ENCODE data around the gene FOXN4.
"Not testable (repeated sequence)": the region's sequence is repeated elsewhere in the genome, so short reads cannot be mapped to it uniquely, and the experiment has no call there.

FOXN4 gene, protein sequence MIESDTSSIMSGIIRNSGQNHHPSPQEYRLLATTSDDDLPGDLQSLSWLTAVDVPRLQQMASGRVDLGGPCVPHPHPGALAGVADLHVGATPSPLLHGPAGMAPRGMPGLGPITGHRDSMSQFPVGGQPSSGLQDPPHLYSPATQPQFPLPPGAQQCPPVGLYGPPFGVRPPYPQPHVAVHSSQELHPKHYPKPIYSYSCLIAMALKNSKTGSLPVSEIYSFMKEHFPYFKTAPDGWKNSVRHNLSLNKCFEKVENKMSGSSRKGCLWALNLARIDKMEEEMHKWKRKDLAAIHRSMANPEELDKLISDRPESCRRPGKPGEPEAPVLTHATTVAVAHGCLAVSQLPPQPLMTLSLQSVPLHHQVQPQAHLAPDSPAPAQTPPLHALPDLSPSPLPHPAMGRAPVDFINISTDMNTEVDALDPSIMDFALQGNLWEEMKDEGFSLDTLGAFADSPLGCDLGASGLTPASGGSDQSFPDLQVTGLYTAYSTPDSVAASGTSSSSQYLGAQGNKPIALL

DNA sequence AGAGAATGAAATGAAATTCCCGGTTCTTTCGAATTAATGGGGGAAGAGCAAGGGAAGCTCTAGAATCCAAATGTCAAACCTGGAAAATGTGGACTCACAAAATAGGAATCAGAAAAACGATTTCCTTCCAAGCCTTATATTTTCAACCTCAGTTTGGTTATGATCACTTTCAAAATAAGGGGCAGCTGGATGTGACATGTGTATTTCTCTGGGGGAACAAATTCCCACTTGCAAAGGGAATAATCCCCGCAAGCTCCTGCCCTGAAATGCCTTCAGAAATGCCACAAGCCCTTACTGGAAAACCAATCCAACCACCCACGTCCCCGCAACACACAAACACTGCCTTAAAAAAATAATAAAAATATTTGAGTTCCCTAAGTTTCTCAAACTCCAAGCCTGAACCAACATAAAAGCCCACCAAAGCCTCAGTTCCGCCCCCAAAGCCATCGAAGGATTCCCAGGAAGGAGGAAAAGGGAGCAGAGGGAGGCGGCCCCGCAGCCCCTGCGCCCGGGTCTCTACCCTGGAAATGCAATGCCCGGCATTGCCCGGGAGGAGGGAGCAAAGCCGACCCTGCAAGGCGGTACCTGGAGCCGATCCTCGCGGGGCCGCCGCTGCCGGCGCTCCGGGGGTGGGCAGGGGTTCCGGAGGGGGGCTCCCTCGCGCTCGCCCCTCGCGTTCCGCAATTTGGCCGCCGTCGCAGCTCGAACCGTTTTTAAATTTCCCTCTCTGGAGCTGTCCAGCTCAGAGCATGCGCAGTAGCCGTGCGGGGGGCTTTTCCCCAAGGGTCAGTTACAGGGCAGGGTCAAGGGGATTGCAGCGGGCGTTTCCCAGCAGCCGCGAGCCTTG, at the start of gene FOXN4:
TSS of gene FOXN4 (minus strand) at position 751 of the 847 bp plus-strand sequence. CDS start 963 bp downstream, outside the sequence.
- DNase-seq = no peak

DNA sequence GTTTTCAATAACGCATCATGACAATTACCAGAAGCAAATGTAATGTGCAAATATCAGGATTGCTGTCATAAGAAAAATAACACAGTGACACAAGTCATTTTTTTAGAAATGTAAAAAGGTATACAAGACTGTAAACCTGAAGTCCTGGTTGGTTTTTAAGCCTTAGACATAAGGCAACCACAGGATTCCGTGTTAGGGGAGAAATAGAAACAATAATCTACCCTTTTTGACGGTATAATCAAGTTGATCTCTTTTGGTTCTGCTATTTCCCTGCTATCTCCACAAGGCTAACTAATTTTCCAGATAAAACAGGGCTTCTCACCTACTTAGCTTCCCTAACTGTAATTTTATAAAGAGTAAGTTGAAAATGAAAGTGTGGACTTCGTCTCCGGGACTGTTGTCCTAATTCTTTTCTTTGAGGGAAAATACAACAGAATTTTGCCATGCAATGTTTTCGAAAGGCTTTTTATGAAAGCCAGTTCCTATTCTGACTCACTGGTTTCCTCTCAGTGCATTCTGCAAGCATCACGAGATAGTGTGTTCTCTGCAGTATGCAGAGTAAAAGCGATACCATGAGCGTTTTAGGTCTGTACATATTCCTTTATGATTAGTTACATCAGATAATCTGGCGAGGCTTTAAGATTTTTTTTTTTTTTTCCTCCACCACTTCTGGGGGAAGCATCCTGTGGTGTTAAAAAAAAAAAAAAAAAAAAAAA, 49.2 kb upstream of the FOXN4 start:
- DNase-seq = no peak

DNA sequence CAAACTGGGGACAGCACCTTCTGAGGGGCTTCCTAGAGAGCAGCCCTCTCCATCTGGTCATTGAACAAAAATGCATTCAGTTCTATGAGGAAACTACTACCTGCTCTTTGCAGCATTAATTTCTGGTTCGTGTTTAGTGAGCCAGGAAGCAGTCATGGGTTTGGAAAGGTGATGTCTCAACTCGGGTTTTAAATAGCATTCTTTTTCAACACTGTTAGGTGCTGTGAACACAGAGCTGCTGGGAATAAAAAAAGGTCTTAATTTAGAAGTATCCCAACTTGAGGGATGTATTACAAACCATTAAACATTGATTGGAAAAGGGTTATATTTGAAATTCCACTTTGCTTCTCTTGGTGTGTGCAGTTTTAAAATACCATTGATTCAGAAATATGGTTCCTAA, 47.9 kb upstream of the FOXN4 start:
- no peak for DNase-seq

DNA sequence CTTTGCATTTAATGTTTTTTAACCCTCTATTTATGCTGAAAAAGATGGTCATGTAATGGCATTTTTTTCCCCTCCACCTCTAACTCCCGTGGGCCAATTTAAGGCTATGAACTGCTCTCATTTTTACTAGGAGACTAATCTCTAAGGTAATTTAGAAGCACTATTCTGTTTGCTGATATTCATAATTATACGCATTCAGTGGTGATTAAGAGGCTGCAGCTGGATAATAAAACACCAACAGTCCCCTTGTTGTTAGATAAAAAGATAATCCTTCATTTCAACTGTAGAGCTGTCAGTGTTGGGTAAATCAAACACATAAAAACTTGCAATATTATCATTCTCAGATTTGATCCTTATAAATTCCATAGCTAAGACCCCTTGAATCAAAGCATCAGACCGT, 47.5 kb upstream of the FOXN4 start:
- DNase-seq = no peak

DNA sequence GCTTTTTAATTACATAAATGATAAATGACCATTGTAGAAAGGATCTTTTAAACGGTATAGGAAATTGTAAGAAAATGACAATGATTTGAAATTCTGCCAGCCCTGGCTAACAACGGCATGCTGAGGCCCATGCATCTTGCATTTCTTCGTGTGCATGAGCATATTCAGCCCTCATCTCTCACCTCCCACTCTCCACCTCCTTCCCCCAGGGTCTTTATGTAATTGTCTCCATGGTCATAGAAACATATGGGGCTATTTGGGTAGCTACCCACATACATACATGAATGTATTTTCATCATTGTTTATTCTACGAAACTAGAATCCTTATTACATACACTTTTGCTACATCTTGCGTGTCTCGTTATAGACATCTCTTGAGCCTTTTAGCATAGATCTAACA, 43.1 kb upstream of the FOXN4 start:
- no peak for DNase-seq

DNA sequence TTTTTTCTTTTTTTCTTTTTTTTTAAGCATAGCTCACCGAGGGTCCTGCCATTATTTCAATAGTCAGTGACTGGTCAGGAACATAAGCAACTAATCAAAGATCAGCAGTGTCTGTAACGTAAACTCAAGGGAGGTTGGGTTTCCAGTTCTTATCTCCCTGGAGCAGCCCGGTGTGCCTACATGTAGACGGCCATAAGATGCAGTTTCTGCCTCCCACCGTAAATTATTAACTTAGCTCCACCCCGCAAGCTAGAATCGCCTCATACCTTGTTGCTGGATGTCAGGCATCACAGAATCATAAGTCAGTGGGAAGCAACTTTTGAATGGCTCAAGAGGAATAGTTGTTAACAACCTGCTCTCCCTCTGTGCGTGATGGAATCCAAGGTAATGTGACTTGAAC, 38.5 kb upstream of the FOXN4 start, which contains the start of gene MYO1H:
TSS of gene MYO1H (plus strand) at position 312 of the 400 bp plus-strand sequence. CDS start at position 373, 61 bp downstream.
- DNase-seq = no peak

DNA sequence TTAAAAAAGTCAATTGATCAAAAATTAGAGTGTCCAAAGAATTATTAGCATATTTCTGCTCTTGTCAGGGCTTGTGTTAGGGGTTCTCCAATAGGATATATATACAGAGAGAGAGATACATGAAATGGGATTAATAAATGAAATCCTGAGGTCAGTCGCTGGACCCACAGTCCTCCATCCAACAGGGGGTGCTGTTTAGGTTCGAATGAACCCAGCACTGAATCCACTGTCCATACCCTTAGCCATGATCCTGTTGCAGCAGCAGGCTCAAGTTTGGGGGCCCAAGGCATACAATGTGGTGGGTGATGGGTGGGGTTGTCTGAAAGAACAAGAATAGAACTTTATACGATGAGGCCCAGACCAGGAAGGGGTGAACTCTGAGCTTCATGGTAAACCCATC, 37.8 kb upstream of the FOXN4 start:
- no peak for DNase-seq

DNA sequence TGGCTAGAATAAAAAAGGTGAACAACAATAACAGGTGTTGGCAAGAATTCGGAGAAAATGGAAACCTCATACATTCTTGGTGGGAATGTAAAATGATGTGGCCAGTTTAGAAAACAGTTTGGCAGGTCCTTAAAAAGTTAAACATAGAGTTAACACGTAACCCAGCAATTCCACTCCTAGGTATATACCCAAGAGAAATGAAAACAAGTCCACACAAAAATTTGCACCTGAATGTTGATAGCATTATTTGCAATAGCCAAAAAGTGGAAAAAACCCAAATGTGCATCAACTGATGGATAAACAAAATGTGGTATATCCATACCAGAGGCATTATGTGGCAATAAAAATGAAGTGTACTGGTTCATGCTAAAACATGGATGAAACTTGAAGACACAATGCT, 36.3 kb upstream of the FOXN4 start:
- no peak for DNase-seq

DNA sequence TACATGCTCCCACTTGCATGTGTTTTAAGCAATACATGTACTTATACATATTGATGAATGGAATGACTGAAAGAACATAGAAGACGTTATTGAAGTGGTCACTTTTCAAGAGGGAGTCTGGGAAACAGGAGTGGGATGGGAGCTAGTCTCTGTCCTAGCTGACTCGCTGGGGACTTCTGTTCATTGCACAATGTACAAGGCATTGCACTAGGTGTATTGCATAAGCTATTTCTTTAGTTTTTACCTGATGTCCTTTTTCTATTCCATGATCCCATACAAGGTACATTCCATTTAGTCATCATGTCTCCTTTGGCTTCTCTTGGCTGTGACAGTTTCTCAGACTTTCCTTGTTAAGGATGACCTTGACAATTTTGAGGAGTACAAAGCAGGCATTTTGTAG, 34.6 kb upstream of the FOXN4 start:
- DNase-seq = no peak

DNA sequence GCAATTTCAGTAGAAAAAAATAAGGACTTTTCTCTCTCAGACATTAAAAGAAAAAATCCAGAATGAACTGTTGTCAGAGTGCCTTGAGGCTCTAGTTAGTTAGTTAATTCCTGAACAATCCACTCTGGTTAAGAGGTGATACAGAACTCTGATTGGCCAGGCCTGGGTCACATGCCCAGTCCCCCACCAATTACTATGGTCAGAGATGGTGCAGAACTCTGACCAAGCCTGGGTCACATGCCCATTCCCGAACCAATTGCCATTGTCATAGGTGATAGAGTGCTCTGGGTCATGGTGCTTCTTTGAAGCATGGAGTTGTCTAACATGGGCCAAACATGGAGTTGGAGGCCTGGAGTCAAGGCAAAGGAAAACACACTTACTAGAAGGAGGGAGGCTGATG, 27.5 kb upstream of the FOXN4 start:
- DNase-seq = no peak

DNA sequence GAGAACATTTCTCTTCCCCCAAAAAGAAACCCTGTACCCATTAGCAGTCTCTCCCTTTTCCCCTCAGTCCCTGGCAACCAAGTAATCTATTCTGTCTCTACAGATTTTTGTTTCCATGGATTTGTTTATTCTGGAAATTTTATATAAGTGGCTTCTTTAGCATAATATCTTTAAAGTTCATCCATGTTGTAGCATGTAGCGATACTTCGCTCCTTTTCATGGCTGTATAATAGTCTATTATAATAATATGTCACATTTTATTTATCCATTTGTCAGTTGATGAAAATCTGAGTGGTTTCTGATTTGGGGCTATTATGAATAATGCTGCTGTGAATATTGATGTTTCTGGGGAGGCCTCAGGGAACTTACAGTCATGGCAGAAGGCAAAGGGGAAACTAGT, 25.8 kb upstream of the FOXN4 start:
- no peak for DNase-seq

DNA sequence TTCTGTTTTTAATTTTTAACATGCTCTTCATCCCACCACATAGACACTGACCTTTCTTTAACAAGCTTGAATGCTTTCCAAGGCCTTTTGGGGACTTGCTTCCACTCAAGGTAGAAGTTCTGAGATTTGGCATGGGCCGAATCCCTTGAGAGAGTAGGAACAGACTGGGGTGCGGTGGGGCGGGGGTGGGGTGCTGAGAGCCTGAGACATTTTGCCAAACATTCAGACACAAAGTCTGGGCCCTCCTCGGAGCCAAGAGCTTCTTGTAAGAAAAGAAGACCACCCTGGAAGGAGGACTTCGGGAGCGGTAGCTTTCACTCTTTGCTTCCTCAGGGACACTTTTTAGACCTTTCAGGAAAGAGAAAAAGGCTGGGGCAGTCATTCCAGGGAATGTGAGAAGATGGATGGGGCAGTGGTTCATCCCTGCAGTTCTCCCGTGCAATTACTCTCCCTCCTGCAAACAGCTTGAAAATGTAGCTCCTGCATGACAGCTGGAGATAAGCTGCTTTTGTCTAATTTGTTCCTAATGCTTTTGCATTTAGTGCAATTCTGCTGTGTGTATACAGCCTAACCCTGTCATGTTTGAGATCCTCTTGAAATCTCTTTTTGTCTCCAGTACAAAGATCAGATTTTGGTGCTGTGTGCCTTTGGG, 22.3 kb upstream of the FOXN4 start:
- DNase-seq = no peak

DNA sequence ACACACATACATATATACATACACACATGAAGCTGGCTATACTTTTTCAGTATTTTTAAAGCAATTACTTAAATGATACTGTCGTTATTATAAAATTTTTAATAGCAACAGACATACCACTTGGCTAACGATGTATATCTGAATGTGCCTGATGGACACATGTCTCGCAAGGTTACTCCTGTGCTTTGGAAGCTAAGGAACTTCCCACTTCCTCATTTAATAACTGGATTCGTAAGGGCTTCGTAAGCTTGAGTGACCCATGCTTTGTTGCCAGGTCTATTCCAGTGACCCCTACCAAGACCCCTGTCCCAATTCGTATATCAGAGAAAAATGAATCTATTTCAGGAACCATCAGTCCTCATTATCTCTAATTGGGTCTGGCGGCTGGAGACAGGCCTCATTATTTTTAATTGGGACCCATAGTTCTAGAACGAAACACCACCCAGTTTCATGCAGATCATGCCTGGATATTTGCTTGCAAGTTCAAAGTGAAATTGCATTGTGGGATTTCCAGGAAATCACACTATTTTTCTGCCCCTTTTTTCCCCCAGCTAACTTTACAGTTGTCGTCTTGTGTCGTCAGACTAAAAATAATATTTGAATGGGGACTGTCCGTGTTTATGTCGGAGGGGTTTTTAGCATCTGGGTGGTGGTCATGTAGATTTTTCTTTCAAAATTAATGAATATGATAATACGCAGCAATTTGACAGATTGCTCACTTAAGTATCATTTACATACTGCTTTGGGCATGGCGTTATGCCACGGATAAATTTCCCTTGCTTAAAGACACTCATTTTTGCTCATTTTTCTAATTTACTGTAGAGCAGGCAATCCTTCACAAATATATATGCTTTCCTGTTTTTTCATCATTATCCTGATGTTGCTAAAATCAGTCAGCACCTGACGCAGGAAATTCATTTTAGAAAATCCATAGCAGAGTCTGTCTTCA, 21.5 kb upstream of the FOXN4 start:
- DNase-seq = no peak

DNA sequence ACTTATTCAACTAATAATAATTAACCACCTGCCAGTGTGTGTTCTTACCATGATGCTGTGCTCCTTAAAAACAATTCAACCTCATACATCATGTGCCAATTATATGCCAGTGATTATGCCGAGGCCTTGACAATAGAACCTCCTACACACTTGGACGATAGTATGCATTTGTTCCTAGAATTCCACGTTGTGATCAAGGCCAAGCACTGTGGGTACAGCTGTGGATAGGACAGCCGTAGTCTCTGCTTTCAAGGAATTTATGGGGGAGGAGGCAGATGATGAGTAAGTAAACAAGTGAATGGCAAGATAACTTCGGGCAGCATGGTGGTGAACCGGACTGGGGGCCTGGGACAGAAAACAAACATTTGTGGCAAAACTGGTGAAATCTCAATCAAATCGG, 20.6 kb upstream of the FOXN4 start:
- DNase-seq = no peak

DNA sequence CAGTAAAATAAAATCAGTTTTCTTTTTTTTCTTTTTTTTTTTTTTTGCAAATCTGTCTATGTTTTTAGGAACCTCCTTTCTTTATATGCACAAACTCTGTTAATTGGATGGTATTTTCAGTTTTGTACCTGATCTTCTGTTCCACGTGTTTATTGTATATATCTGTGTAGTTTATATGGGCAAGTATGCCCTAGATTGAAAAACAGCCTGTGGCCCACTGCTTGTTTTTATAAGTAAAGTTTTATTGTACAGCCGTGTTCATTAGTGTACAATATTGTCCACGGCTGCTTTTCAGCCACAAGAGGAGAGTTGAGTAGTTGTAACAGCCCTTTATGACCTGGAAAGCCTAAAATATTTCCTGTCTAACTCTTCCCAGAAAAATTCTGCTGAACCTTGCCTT, 19.9 kb upstream of the FOXN4 start:
- no peak for DNase-seq

DNA sequence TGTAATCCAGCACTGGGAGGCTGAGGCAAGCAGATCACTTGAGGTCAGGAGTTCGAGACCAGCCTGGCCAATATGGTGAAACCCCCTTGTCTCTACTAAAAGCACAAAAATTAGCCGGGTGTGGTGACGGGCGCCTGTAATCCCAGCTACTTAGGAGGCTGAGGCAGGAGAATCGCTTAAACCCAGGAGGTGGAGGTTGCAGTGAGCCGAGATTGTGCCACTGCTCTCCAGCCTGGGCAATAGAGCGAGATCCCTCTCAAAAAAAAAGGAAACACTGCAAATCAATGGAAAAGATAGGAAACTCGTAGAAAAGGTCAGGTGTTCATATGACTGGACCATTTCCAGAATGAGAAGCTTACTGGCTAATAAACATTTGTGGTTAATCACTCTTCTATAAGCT, 12.2 kb upstream of the FOXN4 start:
- not testable (repeated sequence) for DNase-seq

DNA sequence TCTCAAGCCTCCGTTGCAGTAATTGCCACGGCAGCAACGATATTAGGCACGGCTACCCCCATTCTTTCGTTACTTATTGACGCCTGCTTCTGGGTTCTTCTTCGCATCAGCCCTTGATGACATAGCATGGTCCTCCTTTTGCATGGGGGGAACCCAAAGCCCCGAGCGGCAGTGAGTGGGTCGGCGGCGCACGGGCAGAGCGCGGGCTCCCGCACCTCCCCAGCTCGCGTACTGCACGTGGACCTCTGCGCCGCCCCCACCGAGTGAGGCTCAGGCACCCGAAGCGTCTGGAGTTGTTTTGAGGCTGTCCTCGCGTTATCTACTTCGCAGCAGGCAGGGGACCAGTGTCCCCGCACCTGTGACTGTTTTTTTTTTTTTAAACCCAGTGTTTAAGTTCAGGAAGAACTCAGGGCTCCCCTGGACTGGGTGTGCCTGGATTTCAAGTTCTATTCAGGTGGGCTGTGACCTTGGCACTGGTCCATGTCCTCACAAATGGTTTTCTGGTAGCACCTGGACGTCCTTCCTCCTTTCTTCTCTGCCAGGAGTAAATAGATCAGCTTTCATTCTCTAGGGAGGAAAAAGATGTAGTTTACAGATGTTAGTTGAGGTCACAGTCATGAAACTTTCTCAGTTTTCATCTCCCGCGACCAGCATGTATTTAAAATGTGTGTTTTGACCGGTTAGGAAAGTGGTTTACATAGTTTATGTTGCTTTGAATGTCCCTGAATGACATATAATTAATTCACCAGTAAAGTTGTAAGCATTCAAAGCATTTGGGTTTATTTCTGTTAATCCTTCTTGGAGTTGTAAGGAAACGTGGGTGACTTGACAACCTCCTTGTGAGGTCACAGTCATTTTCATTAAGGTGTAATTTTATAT, 1.4 kb upstream of the FOXN4 start:
- no peak for DNase-seq

DNA sequence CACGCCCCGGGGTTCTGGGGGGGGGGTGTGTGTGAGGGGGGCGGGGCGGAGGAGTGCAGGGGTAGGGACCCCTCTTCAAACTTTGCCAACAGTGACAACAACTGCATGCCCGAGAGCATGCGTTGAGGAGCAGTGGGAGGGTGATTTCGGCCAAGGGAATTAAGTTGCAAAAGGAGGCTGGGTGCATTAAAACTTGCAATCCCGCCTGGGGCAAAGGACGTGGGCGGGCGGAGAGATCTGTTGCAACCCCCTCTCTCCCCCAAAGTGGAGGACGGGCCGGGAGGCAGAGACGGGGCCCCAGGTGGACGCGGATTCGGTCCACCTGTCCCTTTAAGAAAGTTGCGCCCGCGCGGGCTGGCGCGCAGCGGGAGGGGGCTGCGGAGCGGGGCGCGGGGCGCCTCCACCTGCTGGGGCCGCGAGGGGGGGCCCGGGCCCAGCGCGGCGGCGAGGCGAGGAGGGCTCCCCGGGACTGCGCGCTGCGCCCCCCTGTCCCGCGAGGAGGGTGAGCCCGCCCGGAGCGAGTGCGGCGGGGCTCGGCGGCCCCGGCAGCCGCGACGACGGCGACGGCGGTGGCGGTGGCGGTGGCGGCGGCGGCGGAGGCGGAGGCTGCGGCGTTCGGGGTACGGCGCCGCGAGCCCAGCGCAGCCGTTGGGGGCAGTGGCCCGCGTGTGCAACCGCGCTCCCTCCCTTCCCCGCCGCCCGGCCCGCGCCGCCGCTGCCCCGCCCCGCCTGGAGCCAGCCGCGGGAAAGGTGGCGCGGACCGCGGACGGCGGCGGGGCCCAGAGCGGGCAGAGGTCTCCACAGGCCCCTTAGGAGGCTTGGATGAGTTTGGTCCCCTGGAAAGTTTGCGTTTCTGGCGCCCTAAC, 530 bp upstream of the FOXN4 start:
- DNase-seq = no peak

DNA sequence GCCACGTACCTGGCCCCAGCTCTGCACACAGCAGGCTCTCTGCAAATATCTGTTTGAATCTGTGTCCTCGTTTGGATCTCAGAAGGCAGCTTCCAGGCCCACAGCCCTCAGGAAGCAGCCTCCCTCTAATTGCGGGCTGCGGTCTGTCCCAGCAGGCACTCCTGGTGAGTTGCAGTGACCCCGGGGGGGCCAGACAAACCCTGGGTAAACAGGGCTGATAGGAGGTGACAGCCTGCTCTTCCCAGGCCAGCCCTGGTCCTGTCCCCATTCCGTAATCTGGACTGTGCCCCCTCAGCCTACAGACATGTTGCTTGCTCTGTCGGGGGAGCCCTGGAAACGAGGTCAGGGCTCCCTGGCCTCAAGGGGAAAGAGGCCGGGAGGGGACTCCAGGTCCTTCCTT, 2.0 kb downstream of the FOXN4 start:
- DNase-seq = no peak

Measured in activated naive CD4-positive, alpha-beta T cell (primary cell).